K562 (cell line): ENCODE results near the gene GLT6D1. TPM values are rescaled to one million over a fixed set of nuclear protein-coding genes. Genes with fewer than 3 reads are reported as not detected.

Experiments
- ATAC-seq: fragments of 200-7000 bp; cut with Tn5 transposase; 3 replicates; pipeline ENCODE4 v1.9.1; 2020; ENCODE audit warnings: moderate library complexity
- BruUV-seq: library from RNA; stranded (reverse); fragments of 400-500 nt; replicated peaks from 2 replicates; lab custom pipeline; 2021; lab: Mats Ljungman, UMichigan
- CTCF ChIA-PET: fragments of 300-600 bp; formaldehyde crosslinking; extraction: SDS; loops from one replicate; lab custom pipeline; 2021; ENCODE audit warnings: low intra/inter-chr PET ratio; lab: Yijun Ruan, JAX
- POLR2A ChIA-PET: fragments of 300-600, 350-650 bp; sonication (Branson Sonifier 250); formaldehyde crosslinking; extraction: SDS; loops from one replicate; lab custom pipeline; 2021; ENCODE audit warnings: antibody characterized with exemption, inconsistent platforms; lab: Yijun Ruan, JAX
- DNase-seq, 4 experiments: peaks; one replicate each; pipeline versions ENCODE4 v3.0.0 to v3.0.0-alpha.2; 2011 to 2018; ENCODE audit warnings: low spot score in 3 of 4, mixed read lengths in 3 of 4; ENCODE audit errors: extremely low read depth in 1 of 4
- FAIRE-seq: peaks from 2 replicates; lab custom pipeline; 2011; peaks lifted over from hg19 to GRCh38; lab: Jason Lieb, UNC
- H2AFZ ChIP-seq: 2 replicates; pipeline ENCODE4 v1.6.0; 2011; ENCODE audit warnings: low read depth, low read length, control low read depth, inconsistent platforms
- H3K27ac ChIP-seq: fragments of 200-600 bp; 3 replicates; pipeline ENCODE4 v1.8.0; 2011; ENCODE audit warnings: low read depth, mild to moderate bottlenecking, control low read depth, inconsistent platforms, low read length, moderate library complexity, mixed read lengths; ENCODE audit errors: extremely low read depth
- H3K27me3 ChIP-seq, 2 experiments: fragments of 300-600 bp in 1 of 2; 2 replicates in 1 of 2; 3 replicates in 1 of 2; pipeline versions ENCODE4 v1.6.0 to v1.8.0; 2011; ENCODE audit warnings: inconsistent platforms in 2 of 2, low read length in 2 of 2, mild to moderate bottlenecking in 1 of 2, mixed read lengths in 1 of 2, moderate library complexity in 1 of 2; ENCODE audit not compliant: control insufficient read depth in 2 of 2, insufficient read depth in 2 of 2
- H3K36me3 ChIP-seq: fragments of 300-600 bp; 3 replicates; pipeline ENCODE4 v1.8.0; 2011; ENCODE audit warnings: mild to moderate bottlenecking, low read length, inconsistent platforms; ENCODE audit not compliant: control insufficient read depth, insufficient read depth
- H3K4me1 ChIP-seq, 2 experiments: fragments of 200-600 bp in 1 of 2; replicated peaks in 1 of 2; 2 replicates in 1 of 2; 3 replicates in 1 of 2; pipeline versions ENCODE4 v1.5.1 to v1.8.0; 2011; ENCODE audit warnings: inconsistent platforms in 2 of 2, low read length in 2 of 2, mild to moderate bottlenecking in 1 of 2, mixed read lengths in 1 of 2, moderate library complexity in 1 of 2; ENCODE audit not compliant: control insufficient read depth in 2 of 2, insufficient read depth in 2 of 2
- H3K4me2 ChIP-seq: 2 replicates; pipeline ENCODE4 v1.6.1; 2011; ENCODE audit warnings: low read length, control low read depth, inconsistent platforms, mixed read lengths; ENCODE audit not compliant: insufficient read depth
- H3K4me3 ChIP-seq: fragments of 200-600 bp; sonication (generic), shearing (Covaris generic); 2 replicates; pipeline ENCODE4 v1.5.1; 2016; ENCODE audit warnings: control low read depth, inconsistent platforms
- H3K79me2 ChIP-seq: fragments of 200-600 bp; 3 replicates; pipeline ENCODE4 v1.8.0; 2011; ENCODE audit warnings: low read length, inconsistent platforms; ENCODE audit not compliant: control insufficient read depth, insufficient read depth
- H3K9ac ChIP-seq, 2 experiments: 2 replicates each; pipeline versions ENCODE4 v1.6.0 to v1.6.1; 2011; ENCODE audit warnings: low read depth in 2 of 2, low read length in 2 of 2, control low read depth in 1 of 2, inconsistent platforms in 1 of 2, mild to moderate bottlenecking in 1 of 2, mixed read lengths in 1 of 2; ENCODE audit not compliant: insufficient read depth in 1 of 2
- H3K9me1 ChIP-seq: one replicate; pipeline ENCODE4 v1.6.0; 2011; ENCODE audit warnings: inconsistent platforms, mild to moderate bottlenecking, low read length, moderate library complexity; ENCODE audit not compliant: control insufficient read depth, insufficient read depth
- H3K9me3 ChIP-seq: replicated peaks from 2 replicates; pipeline ENCODE4 v1.5.1; 2011; ENCODE audit warnings: low read depth, low read length, inconsistent platforms; ENCODE audit not compliant: control insufficient read depth, insufficient read depth
- H4K20me1 ChIP-seq: replicated peaks from 2 replicates; pipeline ENCODE4 v1.6.1; 2011; ENCODE audit warnings: low read length, inconsistent platforms, mixed read lengths; ENCODE audit not compliant: control insufficient read depth, insufficient read depth
- KAT2B ChIP-seq: IDR thresholded peaks from one replicate; pipeline ENCODE4 v1.6.1; 2012; ENCODE audit warnings: low read depth, mild to moderate bottlenecking, control low read depth, inconsistent platforms, low read length, moderate library complexity
- WGBS: fragments of 100-300 bp; shearing (Covaris generic); methylation state at CpG from one replicate; pipeline ENCODE4 v1.1.6; 2016; ENCODE audit warnings: low coverage, mixed read lengths; ENCODE audit not compliant: insufficient coverage; ENCODE audit errors: missing lambda C conversion rate; 5-methylcytosine and 5-hydroxymethylcytosine counted together
- in situ Hi-C: fragments of 300-500 bp; cut with MboI; formaldehyde crosslinking; loops from 4 replicates; pipeline ENCODE4 v1.15.0; 2018; ENCODE audit warnings: inconsistent platforms, mixed read lengths
- intact Hi-C: fragments of 100-400 bp; cut with micrococcal nuclease; formaldehyde crosslinking; loops from 2 replicates; pipeline ENCODE4 v1.14.2; 2022
- polyA plus RNA-seq, 8 experiments: library from polyadenylated mRNA; depleted of rRNA in 4 of 8; stranded (reverse) in 5 of 8; unstranded in 3 of 8; fragments of >200 nt; fragmentation: Nextera tagmentation in 2 of 8; fragmentation: Illumina TruSeq in 1 of 8; extraction: Ambion mirVana in 2 of 8; extraction: Trizol in 1 of 8; gene quantifications; 2 replicates each; pipeline versions ENCODE4 v1.2.1 to v1.2.3, GENCODE V29; 2011 to 2014; ENCODE audit warnings: inconsistent platforms in 1 of 8, missing spikeins in 1 of 8
- total RNA-seq, 7 experiments: library from RNA; depleted of rRNA in 6 of 7; stranded (reverse); fragments of >200 nt in 6 of 7; fragmentation: Illumina TruSeq in 2 of 7; extraction: Trizol in 2 of 7; gene quantifications; 2 replicates each; pipeline versions ENCODE4 v1.2.1 to v1.2.3, GENCODE V29; 2011 to 2021; ENCODE audit warnings: low replicate concordance in 1 of 7
- TF ChIP-seq, protein P1 (sequence below): fragments of 450-650 bp; formaldehyde crosslinking; IDR thresholded peaks from 2 replicates; pipeline ENCODE4 v1.4.0; 2020; ENCODE audit warnings: mild to moderate bottlenecking, moderate library complexity

The GLT6D1 gene
- total and polyA plus RNA-seq, 9 of the 15 experiments (the other 6 are each of a cell fraction or from before 2014, with no cell fraction given), result not detected

DNA sequence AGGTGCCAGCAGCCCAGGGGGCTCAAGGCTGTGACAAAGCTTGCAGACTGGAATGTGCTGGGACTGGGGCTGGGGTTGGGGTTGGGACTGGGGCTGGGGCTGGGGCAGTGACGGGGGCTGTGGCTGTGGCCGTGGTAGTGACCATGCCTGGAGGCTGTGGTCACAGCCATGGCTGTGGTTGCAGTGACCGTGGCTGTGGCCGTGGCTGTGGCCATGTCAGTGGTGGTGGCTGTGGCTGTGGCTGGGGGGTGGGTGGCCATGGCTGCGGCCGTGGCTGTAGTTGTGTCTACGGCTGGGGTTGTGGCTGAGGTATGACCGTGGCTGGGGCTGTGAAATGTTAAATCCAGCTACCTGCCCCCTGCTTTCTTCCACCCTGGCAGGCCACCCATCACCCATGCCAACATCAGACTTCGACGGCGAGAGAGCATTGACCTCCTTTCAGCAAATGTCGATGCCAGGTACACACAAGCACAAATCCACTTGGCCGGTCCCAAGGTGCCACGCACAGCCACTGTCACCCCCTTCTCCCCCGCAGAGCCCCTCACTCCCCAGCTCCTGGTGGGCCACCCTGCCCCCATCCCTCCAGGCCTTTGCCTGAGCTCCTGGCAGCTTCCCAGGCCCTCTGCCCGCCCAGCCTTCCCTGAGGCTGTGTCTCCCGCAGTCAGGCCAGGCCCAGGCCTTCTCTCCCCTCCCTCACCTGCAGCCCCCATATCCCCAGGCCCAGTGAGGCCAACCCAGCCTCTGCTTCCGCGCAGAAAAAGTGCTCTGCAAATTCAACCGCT is 39.1 kb upstream of the GLT6D1 start:
- 5% methylated on average over 15 of the region's 20 CpGs for WGBS
- H4K20me1 ChIP-seq, result peaks cover 4% of the 10 kb centered on the region; the same call in 1 of the 2 replicates
- ATAC-seq (no peak), FAIRE-seq (no peak), DNase-seq (no peak)
- H3K4me1 ChIP-seq, result peaks cover 0 to 7% of the 10 kb centered on the region in 2 experiments; a peak in 3 of 5 replicates
- peaks cover 27 to 60% of the 10 kb centered on the region in 2 experiments for H3K27me3 ChIP-seq
- H3K9me1 ChIP-seq, result peaks cover 3% of the 10 kb centered on the region
- H3K36me3 ChIP-seq, result no peaks in the 10 kb centered on the region
- H3K4me2 ChIP-seq, result no peak overlapping the region
- H3K4me3 ChIP-seq, result no peak overlapping the region
- H3K9me3 ChIP-seq, result no peaks in the 10 kb centered on the region
- H3K27ac ChIP-seq, result no peak overlapping the region
- ChIA-PET CTCF (no interaction called here), POLR2A (interaction anchor here (0.5 to 0.7 kb wide), 2 partner anchors 69 to 375 kb away, joined by 3 to 4 read pairs; no protein-coding TSS in a partner anchor)
- H3K79me2 ChIP-seq, result no peaks in the 10 kb centered on the region
- in situ Hi-C loops, result no loop called here
- BruUV-seq, result no TSS peak
- H3K9ac ChIP-seq, result no peak overlapping the region
- no peak overlapping the region for H2AFZ ChIP-seq
- TF ChIP-seq KAT2B, result no peak
- TF ChIP-seq, protein P1, sequence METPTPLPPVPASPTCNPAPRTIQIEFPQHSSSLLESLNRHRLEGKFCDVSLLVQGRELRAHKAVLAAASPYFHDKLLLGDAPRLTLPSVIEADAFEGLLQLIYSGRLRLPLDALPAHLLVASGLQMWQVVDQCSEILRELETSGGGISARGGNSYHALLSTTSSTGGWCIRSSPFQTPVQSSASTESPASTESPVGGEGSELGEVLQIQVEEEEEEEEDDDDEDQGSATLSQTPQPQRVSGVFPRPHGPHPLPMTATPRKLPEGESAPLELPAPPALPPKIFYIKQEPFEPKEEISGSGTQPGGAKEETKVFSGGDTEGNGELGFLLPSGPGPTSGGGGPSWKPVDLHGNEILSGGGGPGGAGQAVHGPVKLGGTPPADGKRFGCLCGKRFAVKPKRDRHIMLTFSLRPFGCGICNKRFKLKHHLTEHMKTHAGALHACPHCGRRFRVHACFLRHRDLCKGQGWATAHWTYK, result peak; percentile 63; the same call in 1 of the 2 replicates
- intact Hi-C loops, result no loop called here
